RWPE2 (cell line): ENCODE measurements around the gene RHO.

ENCODE experiments used
- ATAC-seq: fragments of 200-7000 bp; cut with Tn5 transposase; 3 replicates; pipeline ENCODE4 v1.9.1; 2021; ENCODE audit warnings: low read depth
- DNase-seq: peaks from one replicate; pipeline ENCODE4 v3.0.0-alpha.2; 2020; ENCODE audit warnings: low spot score
- H3K27ac ChIP-seq: fragments of 450-650 bp; 2 replicates; pipeline ENCODE4 v1.5.1; 2017; ENCODE audit warnings: mild to moderate bottlenecking; ENCODE audit not compliant: poor library complexity, severe bottlenecking
- H3K27me3 ChIP-seq: fragments of 250-450 bp; sonication (Bioruptor Pico); 2 replicates; pipeline ENCODE4 v1.5.1; 2021; ENCODE audit warnings: mild to moderate bottlenecking, moderate library complexity; ENCODE audit not compliant: insufficient read depth, poor library complexity, severe bottlenecking
- H3K36me3 ChIP-seq: fragments of 250-450 bp; sonication (Bioruptor Pico); 2 replicates; pipeline ENCODE4 v1.5.1; 2020; ENCODE audit warnings: low read depth, mild to moderate bottlenecking, moderate library complexity
- H3K4me1 ChIP-seq: fragments of 250-450 bp; sonication (Bioruptor Pico); 2 replicates; pipeline ENCODE4 v1.5.1; 2021; ENCODE audit warnings: mild to moderate bottlenecking, moderate library complexity; ENCODE audit not compliant: insufficient read depth, poor library complexity, severe bottlenecking
- H3K4me3 ChIP-seq: fragments of 250-450 bp; sonication (Bioruptor Pico); 2 replicates; pipeline ENCODE4 v1.5.1; 2021; ENCODE audit warnings: mild to moderate bottlenecking, moderate library complexity; ENCODE audit not compliant: severe bottlenecking
- H3K9me3 ChIP-seq: fragments of 250-450 bp; sonication (Bioruptor Pico); 2 replicates; pipeline ENCODE4 v1.5.1; 2021; ENCODE audit warnings: mild to moderate bottlenecking, moderate library complexity; ENCODE audit not compliant: severe bottlenecking
- CTCF ChIP-seq: fragments of 450-650 bp; IDR thresholded peaks from one replicate; pipeline ENCODE4 v1.5.1; 2017; ENCODE audit warnings: mild to moderate bottlenecking, moderate library complexity; ENCODE audit not compliant: poor library complexity, severe bottlenecking

RHO gene

DNA sequence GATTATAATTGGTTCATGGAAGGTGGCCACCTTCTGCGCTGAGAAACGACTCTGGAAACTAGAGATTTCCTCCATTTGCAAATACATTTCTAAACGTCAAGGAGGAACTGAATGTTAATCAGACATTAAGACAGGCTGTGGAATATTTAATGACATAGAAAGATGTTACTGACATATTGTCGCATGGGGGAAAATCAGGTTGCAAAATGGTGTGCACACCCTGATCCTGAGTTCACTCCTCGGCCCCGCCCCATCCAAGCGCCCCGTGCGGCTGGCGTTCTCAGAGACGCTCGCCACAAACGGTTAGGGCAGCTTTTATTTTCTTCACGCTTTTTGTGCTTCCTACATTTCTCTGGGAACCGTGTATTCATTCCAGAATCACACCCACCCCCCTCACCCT lies 25.3 kb downstream of the RHO start:
- Histone ChIP-seq H3K4me3 (no peak overlapping the region), H3K27me3 (no peaks in the 10 kb centered on the region)

DNA sequence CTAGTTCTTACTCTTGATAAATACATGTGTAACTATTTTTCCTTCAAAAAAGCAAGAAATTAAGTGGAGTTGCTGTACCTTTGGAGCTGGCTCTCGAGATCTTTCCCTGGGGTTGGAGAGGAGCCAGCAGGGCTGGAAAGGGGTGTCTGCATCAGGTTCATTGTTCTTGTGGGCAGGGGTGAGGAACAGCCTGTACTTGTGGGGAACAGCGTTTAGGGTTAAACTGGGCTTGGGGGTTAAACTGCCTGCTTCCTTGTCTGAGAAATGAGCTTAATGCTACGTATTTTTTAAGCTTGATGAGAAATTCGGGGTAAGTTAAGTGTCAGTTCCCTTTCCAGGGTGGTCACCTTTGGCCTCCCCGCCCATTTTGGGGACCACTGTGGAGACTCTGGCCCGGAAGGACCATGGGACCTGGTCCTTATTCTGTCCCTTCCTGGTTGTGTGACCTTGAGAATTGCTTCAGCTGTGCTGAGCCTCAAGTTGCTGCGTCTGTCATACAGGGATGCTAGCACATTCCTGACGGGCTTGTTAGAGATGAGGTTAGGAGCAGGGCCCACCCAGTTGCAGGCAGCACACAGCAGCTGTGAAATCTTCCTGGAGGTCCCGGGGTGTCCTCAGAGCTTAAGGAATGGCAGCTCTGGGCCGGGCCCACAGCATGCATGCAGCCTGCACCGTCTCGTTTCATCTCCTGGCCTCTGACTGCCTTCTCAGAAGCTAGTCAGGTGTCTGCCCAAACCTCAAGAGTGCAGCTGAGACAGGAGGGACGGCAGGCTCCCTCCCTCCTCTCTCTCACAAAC lies 26.1 kb downstream of the RHO start:
- no peak overlapping the region for H3K4me3 ChIP-seq
- no peaks in the 10 kb centered on the region for H3K36me3 ChIP-seq
- ATAC-seq (no peak), DNase-seq (no peak)
- no peak for TF ChIP-seq CTCF
- no peaks in the 10 kb centered on the region for H3K27me3 ChIP-seq
- no peak overlapping the region for H3K27ac ChIP-seq
- H3K4me1 ChIP-seq = no peaks in the 10 kb centered on the region
- no peaks in the 10 kb centered on the region for H3K9me3 ChIP-seq

More for the DNA sequence above, 25.3 kb downstream of the RHO start:
- Histone ChIP-seq H3K4me1 (no peaks in the 10 kb centered on the region), H3K36me3 (no peaks in the 10 kb centered on the region), H3K9me3 (no peaks in the 10 kb centered on the region), H3K27ac (no peak overlapping the region)
- ATAC-seq (no peak), DNase-seq (no peak)
- no peak for TF ChIP-seq CTCF

DNA sequence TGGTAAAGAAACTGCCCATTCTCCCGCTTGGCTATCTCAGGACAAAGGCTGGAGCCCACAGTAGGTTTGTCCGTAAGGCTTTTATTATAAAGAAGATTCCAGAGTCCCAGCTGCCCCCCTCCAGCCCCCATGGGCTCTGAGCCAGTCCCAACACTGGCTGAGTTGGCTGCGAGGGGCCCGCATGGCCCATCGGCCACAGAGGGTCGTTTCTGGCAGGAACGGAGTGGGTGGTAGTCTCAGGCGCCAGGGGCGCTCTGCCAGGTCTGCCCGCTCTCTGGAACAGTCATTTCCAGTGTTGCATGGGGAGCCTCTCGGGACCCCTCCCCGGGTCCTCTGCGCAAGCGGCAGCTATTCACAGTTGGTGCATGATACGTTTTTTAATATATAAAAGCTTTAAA lies 26.7 kb downstream of the RHO start:
- Histone ChIP-seq H3K4me3 (no peak overlapping the region), H3K4me1 (no peaks in the 10 kb centered on the region), H3K36me3 (no peaks in the 10 kb centered on the region), H3K27me3 (no peaks in the 10 kb centered on the region), H3K27ac (no peak overlapping the region), H3K9me3 (no peaks in the 10 kb centered on the region)
- DNase-seq (no peak), ATAC-seq (no peak)
- TF ChIP-seq CTCF = no peak

DNA sequence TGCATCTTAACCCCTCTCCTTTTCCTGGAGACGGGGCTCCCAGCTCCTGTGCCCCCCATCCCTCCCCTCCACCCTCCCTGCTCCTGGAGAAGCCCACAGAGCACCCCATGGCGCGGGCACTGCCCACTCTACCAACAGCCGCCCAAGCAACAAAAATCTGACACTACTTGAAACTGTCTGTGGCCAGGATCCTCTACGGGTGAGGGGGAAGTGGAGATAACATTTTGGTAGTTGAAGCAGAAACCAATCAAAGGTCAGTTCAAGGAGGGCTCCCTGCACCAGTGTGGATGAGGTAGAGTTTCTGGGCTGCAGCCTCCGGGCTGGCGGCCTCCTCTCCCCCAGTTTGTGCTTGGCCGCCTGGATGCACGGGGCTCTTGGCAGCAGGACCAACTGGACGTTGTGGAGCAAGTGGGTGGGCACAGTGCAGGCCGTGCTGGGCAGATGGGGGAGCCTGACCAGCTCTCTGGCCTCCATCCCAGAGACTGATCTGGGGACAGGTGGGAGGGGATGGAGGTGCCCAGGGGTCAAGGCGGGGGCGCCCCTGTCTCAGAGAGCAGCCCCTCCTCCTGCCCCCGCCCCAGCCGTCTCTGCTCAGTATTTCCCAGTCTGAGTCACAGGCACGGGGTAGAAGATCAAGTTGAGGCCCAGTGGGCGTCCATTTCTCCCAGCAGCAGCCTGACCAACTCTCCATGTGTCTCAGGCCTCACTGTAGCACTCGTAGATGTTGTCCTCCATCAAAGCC lies 27.3 kb downstream of the RHO start:
- Histone ChIP-seq H3K4me1 (no peaks in the 10 kb centered on the region), H3K27me3 (no peaks in the 10 kb centered on the region), H3K4me3 (no peak overlapping the region), H3K9me3 (no peaks in the 10 kb centered on the region), H3K27ac (no peak overlapping the region), H3K36me3 (no peaks in the 10 kb centered on the region)
- ATAC-seq (no peak), DNase-seq (no peak)
- TF ChIP-seq CTCF = no peak

GRCh38 chr3:129556358-129556695 lies 27.9 kb downstream of the RHO start:
- no peak for ATAC-seq
- Histone ChIP-seq H3K27ac (no peak overlapping the region), H3K4me3 (no peak overlapping the region), H3K9me3 (no peaks in the 10 kb centered on the region), H3K4me1 (no peaks in the 10 kb centered on the region), H3K36me3 (no peaks in the 10 kb centered on the region), H3K27me3 (no peaks in the 10 kb centered on the region)
- DNase-seq = no peak
- TF ChIP-seq CTCF = no peak
